ENCODE results near the gene CFDP1. TPM values are rescaled to one million over a fixed set of nuclear protein-coding genes. Genes with fewer than 3 reads are reported as not detected.

Gene CFDP1
- polyA plus RNA-seq, 3 donors: 12.9 to 23.2 (median 19.0) TPM

DNA sequence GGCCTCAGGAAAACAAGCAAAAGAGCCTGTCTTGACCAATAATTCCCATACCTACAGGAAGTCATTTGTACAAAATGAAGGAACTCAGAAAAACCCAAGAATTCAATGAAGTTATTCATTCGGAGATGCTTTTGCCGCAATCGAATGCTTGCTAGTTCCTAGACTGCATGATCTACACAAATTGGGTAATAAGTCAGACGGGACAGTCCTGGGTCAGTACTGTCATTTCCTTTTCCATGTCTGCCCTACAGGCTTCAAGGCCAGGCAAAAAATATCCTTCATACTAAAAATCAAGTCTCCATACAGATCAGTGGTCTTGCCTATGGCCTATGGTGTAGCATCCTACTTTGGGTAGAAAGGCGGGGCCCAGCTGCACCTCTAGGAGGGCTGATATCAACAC lies 71.4 kb downstream of the CFDP1 start:
- no peak for DNase-seq
- no peak overlapping the region for H3K4me2 ChIP-seq (replicated peaks; ENCODE audit: extremely low read depth, low read length, poor library complexity, severe bottlenecking)
- Mint-ChIP-seq H3K4me3 (peak overlapping the region in 1 of 2 donors; percentile 58), H3K36me3 (peaks cover 53 to 69% of the 10 kb centered on the region in 2 donors), H3K27me3 (ENCODE audit: low read depth in 3 of 3) (peaks cover 71 to 86% (median 76%) of the 10 kb centered on the region in 3 donors), H3K9me3 (peaks cover 0 to 9% (median 4%) of the 10 kb centered on the region in 7 donors), H3K4me1 (no peaks in the 10 kb centered on the region), H3K27ac (peak overlapping the region in 1 of 7 donors; percentile 24)
- intact Hi-C loops (cut with micrococcal nuclease): no loop called here
- H2AFZ ChIP-seq (ENCODE audit: insufficient read depth, low read depth, low read length, poor library complexity, severe bottlenecking): no peak overlapping the region
- H3K9me3 ChIP-seq (replicated peaks in 1 of 2; ENCODE audit: control insufficient read depth in 1 of 2, insufficient read depth in 1 of 2, low read length in 2 of 2): no peaks in the 10 kb centered on the region
- H3K79me2 ChIP-seq (ENCODE audit: insufficient read depth, low read length): no peaks in the 10 kb centered on the region
- H3K27ac ChIP-seq (ENCODE audit: low read depth in 1 of 2, low read length in 2 of 2): no peak overlapping the region
- no peaks in the 10 kb centered on the region for H3K4me1 ChIP-seq (ENCODE audit: control insufficient read depth in 1 of 2, insufficient read depth in 2 of 2, low read length in 2 of 2)
- 85% methylated on average over 5 of the region's 5 CpGs for WGBS (ENCODE audit: insufficient coverage)
- peaks cover 0 to 12% of the 10 kb centered on the region in 2 donors for H3K36me3 ChIP-seq (replicated peaks in 1 of 2; ENCODE audit: control insufficient read depth in 1 of 2, insufficient read depth in 2 of 2, low read length in 2 of 2)
- H3K4me3 ChIP-seq (replicated peaks in 1 of 3; ENCODE audit: low read depth in 2 of 3, low read length in 3 of 3): no peak overlapping the region
- TF ChIP-seq, protein P1, sequence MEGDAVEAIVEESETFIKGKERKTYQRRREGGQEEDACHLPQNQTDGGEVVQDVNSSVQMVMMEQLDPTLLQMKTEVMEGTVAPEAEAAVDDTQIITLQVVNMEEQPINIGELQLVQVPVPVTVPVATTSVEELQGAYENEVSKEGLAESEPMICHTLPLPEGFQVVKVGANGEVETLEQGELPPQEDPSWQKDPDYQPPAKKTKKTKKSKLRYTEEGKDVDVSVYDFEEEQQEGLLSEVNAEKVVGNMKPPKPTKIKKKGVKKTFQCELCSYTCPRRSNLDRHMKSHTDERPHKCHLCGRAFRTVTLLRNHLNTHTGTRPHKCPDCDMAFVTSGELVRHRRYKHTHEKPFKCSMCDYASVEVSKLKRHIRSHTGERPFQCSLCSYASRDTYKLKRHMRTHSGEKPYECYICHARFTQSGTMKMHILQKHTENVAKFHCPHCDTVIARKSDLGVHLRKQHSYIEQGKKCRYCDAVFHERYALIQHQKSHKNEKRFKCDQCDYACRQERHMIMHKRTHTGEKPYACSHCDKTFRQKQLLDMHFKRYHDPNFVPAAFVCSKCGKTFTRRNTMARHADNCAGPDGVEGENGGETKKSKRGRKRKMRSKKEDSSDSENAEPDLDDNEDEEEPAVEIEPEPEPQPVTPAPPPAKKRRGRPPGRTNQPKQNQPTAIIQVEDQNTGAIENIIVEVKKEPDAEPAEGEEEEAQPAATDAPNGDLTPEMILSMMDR (IDR thresholded peaks at IDR 0.05): no peak
- H3K27me3 ChIP-seq (ENCODE audit: control insufficient read depth in 2 of 2, insufficient read depth in 2 of 2, low read length in 2 of 2): peaks cover 54 to 91% of the 10 kb centered on the region in 2 donors
- no peak overlapping the region for H3K9ac ChIP-seq (ENCODE audit: insufficient read depth, low read length, poor library complexity, severe bottlenecking)
- H4K20me1 ChIP-seq (ENCODE audit: insufficient read depth, low read length): peaks cover 28% of the 10 kb centered on the region

DNA sequence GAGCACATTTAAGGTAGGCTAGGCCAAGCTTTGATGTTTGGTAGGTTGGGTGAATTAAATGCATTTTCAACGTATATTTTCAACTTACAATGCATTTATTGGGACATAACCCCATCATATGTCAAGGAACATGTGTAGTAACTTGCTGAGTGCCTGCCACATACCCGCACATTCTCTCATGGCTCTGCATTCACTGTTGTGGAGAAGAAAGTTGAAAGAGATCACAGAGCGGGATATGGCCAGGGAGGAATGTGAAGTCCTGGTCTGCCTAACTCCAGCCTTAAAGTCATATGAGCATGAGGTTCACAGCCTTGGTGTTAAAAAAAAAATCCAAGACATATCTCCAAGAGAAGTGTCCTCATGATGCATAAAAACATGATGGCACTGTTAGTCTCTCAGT lies 79.1 kb downstream of the CFDP1 start:
- Mint-ChIP-seq H3K27me3 (ENCODE audit: low read depth in 3 of 3) (peaks cover 53 to 78% (median 54%) of the 10 kb centered on the region in 3 donors), H3K9me3 (peaks cover 0 to 12% (median 0%) of the 10 kb centered on the region in 7 donors), H3K36me3 (peaks cover 37 to 54% of the 10 kb centered on the region in 2 donors), H3K4me3 (peak overlapping the region in 1 of 2 donors; percentile 7), H3K27ac (no peak overlapping the region), H3K4me1 (no peaks in the 10 kb centered on the region)
- H3K9me3 ChIP-seq (replicated peaks in 1 of 2; ENCODE audit: control insufficient read depth in 1 of 2, insufficient read depth in 1 of 2, low read length in 2 of 2): no peaks in the 10 kb centered on the region
- DNase-seq: no peak
- no peak overlapping the region for H3K4me2 ChIP-seq (replicated peaks; ENCODE audit: extremely low read depth, low read length, poor library complexity, severe bottlenecking)
- H3K27me3 ChIP-seq (ENCODE audit: control insufficient read depth in 2 of 2, insufficient read depth in 2 of 2, low read length in 2 of 2): peaks cover 52 to 85% of the 10 kb centered on the region in 2 donors
- no peak overlapping the region for H2AFZ ChIP-seq (ENCODE audit: insufficient read depth, low read depth, low read length, poor library complexity, severe bottlenecking)
- H3K79me2 ChIP-seq (ENCODE audit: insufficient read depth, low read length): no peaks in the 10 kb centered on the region
- WGBS (ENCODE audit: insufficient coverage): 100% methylated on average over 1 of the region's 3 CpGs
- H3K36me3 ChIP-seq (replicated peaks in 1 of 2; ENCODE audit: control insufficient read depth in 1 of 2, insufficient read depth in 2 of 2, low read length in 2 of 2): peaks cover 0 to 8% of the 10 kb centered on the region in 2 donors
- intact Hi-C loops (cut with micrococcal nuclease): no loop called here
- TF ChIP-seq, protein P1 (IDR thresholded peaks at IDR 0.05): no peak
- peaks cover 11% of the 10 kb centered on the region for H4K20me1 ChIP-seq (ENCODE audit: insufficient read depth, low read length)
- no peaks in the 10 kb centered on the region for H3K4me1 ChIP-seq (ENCODE audit: control insufficient read depth in 1 of 2, insufficient read depth in 2 of 2, low read length in 2 of 2)
- no peak overlapping the region for H3K4me3 ChIP-seq (replicated peaks in 1 of 3; ENCODE audit: low read depth in 2 of 3, low read length in 3 of 3)
- no peak overlapping the region for H3K27ac ChIP-seq (ENCODE audit: low read depth in 1 of 2, low read length in 2 of 2)
- no peak overlapping the region for H3K9ac ChIP-seq (ENCODE audit: insufficient read depth, low read length, poor library complexity, severe bottlenecking)

Data from CD14-positive monocyte (primary cell).